Upper lobe of left lung (tissue), 6 donors: ENCODE results near the gene STARD5. TPM values are rescaled to one million over a fixed set of nuclear protein-coding genes. Genes with fewer than 3 reads are reported as not detected.

Source experiments
- ATAC-seq, 2 donors: fragments of 200-7000 bp; cut with Tn5 transposase; one replicate each; pipeline ENCODE4 v1.9.1; 2022; ENCODE audit warnings: mild to moderate bottlenecking in 2 of 2, moderate library complexity in 2 of 2; ENCODE audit not compliant: low FRiP score in 2 of 2
- DNase-seq, 2 donors: peaks; one replicate each; pipeline ENCODE4 v3.0.0-alpha.2; 2019 to 2020
- H3K27ac ChIP-seq, 4 donors: fragments of 200-600 bp; sonication (generic); one replicate each; pipeline ENCODE4 v1.5.1; 2016 to 2019
- H3K27me3 ChIP-seq, 4 donors: fragments of 200-600 bp; sonication (generic); one replicate each; pipeline ENCODE4 v1.5.1; 2017 to 2019
- H3K36me3 ChIP-seq, 4 donors: fragments of 200-600 bp; sonication (generic); one replicate each; pipeline ENCODE4 v1.5.1; 2016 to 2019
- H3K4me1 ChIP-seq, 4 donors: fragments of 200-600 bp; sonication (generic); one replicate each; pipeline ENCODE4 v1.5.1; 2018 to 2019
- H3K4me3 ChIP-seq, 4 donors: fragments of 200-600 bp; sonication (generic); one replicate each; pipeline ENCODE4 v1.5.1; 2017 to 2019; ENCODE audit warnings: mild to moderate bottlenecking in 2 of 4, moderate library complexity in 1 of 4
- H3K9me3 ChIP-seq, 4 donors: fragments of 200-600 bp; sonication (generic); one replicate each; pipeline ENCODE4 v1.5.1; 2018 to 2019
- CTCF ChIP-seq, 6 experiments: fragments of 450-650 bp in 4 of 6; fragments of 200-600 bp in 2 of 6; sonication (generic) in 2 of 6; IDR thresholded peaks; one replicate each; pipeline ENCODE4 v1.5.1; 2016 to 2019; ENCODE audit warnings: antibody characterized with exemption in 6 of 6
- EP300 ChIP-seq, 4 donors: sonication (generic); formaldehyde crosslinking; IDR thresholded peaks; one replicate each; pipeline ENCODE4 v1.5.1; 2017; ENCODE audit warnings: antibody characterized with exemption in 4 of 4, control low read depth in 2 of 4
- POLR2A ChIP-seq, 4 donors: fragments of 450-650 bp; IDR thresholded peaks; one replicate each; pipeline ENCODE4 v1.5.1; 2016 to 2017; ENCODE audit warnings: antibody characterized with exemption in 4 of 4, mild to moderate bottlenecking in 2 of 4
- POLR2AphosphoS5 ChIP-seq, 2 donors: sonication (generic); formaldehyde crosslinking; IDR thresholded peaks; one replicate each; pipeline ENCODE4 v1.5.1; 2017; ENCODE audit warnings: antibody characterized with exemption in 2 of 2
- WGBS, 2 donors: methylation state at CpG; one replicate each; pipeline ENCODE4 v1.1.5; 2017 to 2018; 5-methylcytosine and 5-hydroxymethylcytosine counted together
- total RNA-seq, 6 donors: library from RNA; depleted of rRNA in 4 of 6; stranded (reverse); fragments of >200 nt in 4 of 6; gene quantifications; one replicate each; pipeline versions ENCODE4 v1.1.0 to v1.2.1, GENCODE V29; 2016 to 2021
- donor health status: DM: no; HTN: no; CAD: no; lungs with moderate emphysema.
- donor health status: DM: no; HTN: yes; CAD: no; lungs with severe emphysema.

STARD5 gene
- total RNA-seq, 6 donors from 2014 or later: 3.0 to 8.3 (median 5.6) TPM

GRCh38 chr15:81326466-81327212, 2.7 kb upstream of the STARD5 start:
- no peaks in the 10 kb centered on the region for H3K9me3 ChIP-seq
- no peak for DNase-seq
- no peak overlapping the region for H3K4me3 ChIP-seq
- H3K27me3 ChIP-seq: no peaks in the 10 kb centered on the region
- H3K27ac ChIP-seq: no peak overlapping the region
- TF ChIP-seq EP300 (IDR thresholded peaks at IDR 0.05): no peak
- no peak for TF ChIP-seq POLR2A (IDR thresholded peaks at IDR 0.05)
- no peak for TF ChIP-seq POLR2AphosphoS5 (IDR thresholded peaks at IDR 0.05)
- no peak for TF ChIP-seq CTCF (IDR thresholded peaks at IDR 0.05)
- H3K36me3 ChIP-seq: no peaks in the 10 kb centered on the region
- ATAC-seq: no peak
- peaks cover 12 to 24% (median 17%) of the 10 kb centered on the region in 4 donors for H3K4me1 ChIP-seq
- WGBS, 2 donors: 84 to 87% methylated on average over 7 of the region's 7 CpGs

- peak overlapping the region; percentile 49 to 85 (median 76) for H3K27ac ChIP-seq
- H3K4me3 ChIP-seq: peak overlapping the region; percentile 29 to 88 (median 73)
Observed at GRCh38 chr15:81323559-81323943, 390 bp downstream of the STARD5 start.

GRCh38 chr15:81322676-81323253, 1.2 kb downstream of the STARD5 start:
- Histone ChIP-seq H3K9me3 (no peaks in the 10 kb centered on the region), H3K36me3 (peaks cover 0 to 28% (median 7%) of the 10 kb centered on the region in 4 donors), H3K27me3 (no peaks in the 10 kb centered on the region), H3K4me3 (peak overlapping the region in 1 of 4 donors; percentile 88), H3K4me1 (peaks cover 12 to 24% (median 17%) of the 10 kb centered on the region in 4 donors), H3K27ac (no peak overlapping the region)
- TF ChIP-seq CTCF (IDR thresholded peaks at IDR 0.05) (no peak), EP300 (IDR thresholded peaks at IDR 0.05) (no peak), POLR2AphosphoS5 (IDR thresholded peaks at IDR 0.05) (no peak), POLR2A (IDR thresholded peaks at IDR 0.05) (no peak)
- WGBS, 2 donors: 71 to 78% methylated on average over 6 of the region's 6 CpGs
- no peak for ATAC-seq
- no peak for DNase-seq

More at GRCh38 chr15:81323559-81323943, 390 bp downstream of the STARD5 start:
- peaks cover 0 to 21% (median 3%) of the 10 kb centered on the region in 4 donors for H3K36me3 ChIP-seq
- H3K27me3 ChIP-seq: no peaks in the 10 kb centered on the region
- DNase-seq (no peak), ATAC-seq (no peak)
- TF ChIP-seq CTCF (IDR thresholded peaks at IDR 0.05): no peak
- no peak for TF ChIP-seq EP300 (IDR thresholded peaks at IDR 0.05)
- TF ChIP-seq POLR2A (IDR thresholded peaks at IDR 0.05): no peak
- no peak for TF ChIP-seq POLR2AphosphoS5 (IDR thresholded peaks at IDR 0.05)
- peaks cover 12 to 24% (median 17%) of the 10 kb centered on the region in 4 donors for H3K4me1 ChIP-seq
- 19 to 53% methylated on average over 1 to 4 of the region's 4 CpGs for WGBS, 2 donors
- no peaks in the 10 kb centered on the region for H3K9me3 ChIP-seq

- WGBS, 2 donors: 93 to 100% methylated on average over 1 of the region's 1 CpG
- no peak overlapping the region for H3K4me3 ChIP-seq
- TF ChIP-seq EP300 (IDR thresholded peaks at IDR 0.05) (no peak), CTCF (IDR thresholded peaks at IDR 0.05) (no peak), POLR2A (IDR thresholded peaks at IDR 0.05) (no peak)
- H3K4me1 ChIP-seq: peaks cover 12 to 24% (median 17%) of the 10 kb centered on the region in 4 donors
- DNase-seq (no peak), ATAC-seq (no peak)
- no peak overlapping the region for H3K27ac ChIP-seq
- no peaks in the 10 kb centered on the region for H3K9me3 ChIP-seq
- no peaks in the 10 kb centered on the region for H3K27me3 ChIP-seq
- H3K36me3 ChIP-seq: peaks cover 0 to 32% (median 9%) of the 10 kb centered on the region in 4 donors
Observed at GRCh38 chr15:81321667-81322066, 2.3 kb downstream of the STARD5 start.
